CD4-positive, alpha-beta T cell treated with Interleukin-6 at 100 ng/mL for 8 hours (primary cell): ENCODE results near the gene PRKAR1B.
"Not testable (repeated sequence)": the region's sequence is repeated elsewhere in the genome, so short reads cannot be mapped to it uniquely, and the experiment has no call there.

Source experiments
- DNase-seq: peaks from one replicate; pipeline ENCODE4 v3.0.0-alpha.2; 2020; ENCODE audit warnings: mixed read lengths, low spot score

Gene PRKAR1B

DNA sequence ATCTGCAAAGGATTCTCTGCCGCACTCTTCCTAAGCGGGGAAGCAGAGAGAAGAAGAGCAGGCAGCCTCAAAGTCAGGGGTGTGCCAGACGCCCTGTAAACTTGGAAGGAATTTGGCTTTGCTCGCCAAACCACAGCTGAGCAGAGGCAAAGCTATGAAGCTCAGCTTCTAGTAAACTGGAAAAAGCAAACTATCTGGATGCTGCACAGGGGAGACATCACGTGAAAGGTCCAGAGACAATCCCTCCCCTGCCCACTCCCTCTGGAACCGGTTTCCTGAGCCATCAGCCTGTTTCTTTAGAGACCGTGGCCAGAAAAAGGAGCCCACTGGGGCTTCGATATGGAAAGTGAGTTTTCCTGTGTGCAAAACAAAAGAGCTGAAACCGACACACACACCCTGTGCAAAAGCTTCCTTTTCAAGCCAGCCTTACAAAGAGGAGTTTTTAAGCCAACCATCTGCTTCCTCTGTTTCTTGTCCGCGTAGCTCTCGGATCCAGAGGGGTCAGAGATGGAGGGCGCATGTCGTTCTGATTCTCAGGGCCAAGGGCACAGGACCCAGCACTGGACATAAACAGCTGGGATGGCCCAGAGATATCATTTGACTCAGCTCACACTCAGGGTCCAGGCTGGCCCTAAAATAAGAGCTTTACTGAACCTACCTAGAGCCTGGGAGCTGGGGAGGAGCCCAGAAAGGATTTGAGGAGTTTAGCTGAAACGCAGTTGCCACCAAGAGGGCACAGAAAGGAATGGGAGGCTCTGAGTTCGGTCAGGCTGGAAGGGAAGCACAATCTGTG, 58.7 kb downstream of the PRKAR1B start:
- DNase-seq, result no peak

GRCh38 chr7:666454-667292, 60.4 kb downstream of the PRKAR1B start:
- DNase-seq, result no peak

GRCh38 chr7:665736-666453, 61.2 kb downstream of the PRKAR1B start:
- no peak for DNase-seq

DNA sequence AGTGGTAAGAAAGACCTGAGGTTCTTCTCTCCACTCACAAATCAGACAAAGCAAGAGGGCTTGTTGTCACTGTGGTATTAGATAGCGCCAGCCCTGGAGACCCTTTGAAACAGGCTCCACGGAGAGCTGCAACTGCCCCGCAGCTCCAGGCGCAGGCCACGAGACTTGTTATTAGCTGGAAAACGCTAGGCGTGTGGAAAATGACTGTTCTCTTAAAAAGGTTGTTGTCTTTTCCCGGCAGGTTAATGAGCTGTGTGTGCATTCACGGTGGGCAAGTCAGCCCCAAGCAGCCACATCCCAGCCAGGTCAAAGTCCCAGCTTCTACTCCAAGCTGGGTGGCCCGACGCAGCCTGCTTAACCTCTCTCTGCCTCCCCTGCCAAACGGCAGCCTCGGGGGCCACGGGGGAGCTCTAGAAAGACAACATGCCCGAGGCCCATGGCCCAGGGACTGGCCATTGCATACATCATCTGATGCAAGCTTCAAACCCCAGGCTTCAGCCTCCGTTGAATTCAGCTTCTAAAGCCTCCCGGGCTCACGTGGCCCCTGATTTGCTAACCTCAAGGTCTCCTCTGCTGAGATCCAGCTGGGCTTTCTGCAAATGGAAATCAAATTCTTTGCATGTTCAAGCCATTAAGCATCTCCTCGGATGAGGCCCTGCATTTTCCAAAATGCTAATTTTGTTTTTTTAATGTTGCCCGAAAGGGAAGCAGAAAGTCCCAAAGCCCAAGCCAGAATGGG, 61.9 kb downstream of the PRKAR1B start:
- no peak for DNase-seq

GRCh38 chr7:664402-664775, 62.7 kb downstream of the PRKAR1B start:
- DNase-seq, result no peak

DNA sequence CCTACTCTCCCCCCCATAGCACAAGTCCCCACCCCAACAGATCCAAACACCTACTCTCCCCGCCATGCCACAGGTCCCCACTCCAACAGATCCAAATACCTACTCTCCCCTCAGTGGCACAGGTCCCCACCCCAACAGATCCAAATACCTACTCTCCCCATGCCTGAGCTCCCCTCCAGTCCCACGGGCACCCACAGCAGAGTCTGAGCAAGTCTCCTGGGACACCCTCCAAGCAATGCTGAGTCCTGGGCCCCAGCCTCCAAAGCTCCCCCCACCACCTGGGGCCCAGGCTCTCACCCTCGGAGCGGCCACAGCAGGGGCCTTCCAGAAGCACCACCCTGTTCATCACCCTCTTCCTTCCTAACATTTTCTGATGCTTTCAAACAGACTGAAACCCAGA, 64.5 kb downstream of the PRKAR1B start:
- no peak for DNase-seq

DNA sequence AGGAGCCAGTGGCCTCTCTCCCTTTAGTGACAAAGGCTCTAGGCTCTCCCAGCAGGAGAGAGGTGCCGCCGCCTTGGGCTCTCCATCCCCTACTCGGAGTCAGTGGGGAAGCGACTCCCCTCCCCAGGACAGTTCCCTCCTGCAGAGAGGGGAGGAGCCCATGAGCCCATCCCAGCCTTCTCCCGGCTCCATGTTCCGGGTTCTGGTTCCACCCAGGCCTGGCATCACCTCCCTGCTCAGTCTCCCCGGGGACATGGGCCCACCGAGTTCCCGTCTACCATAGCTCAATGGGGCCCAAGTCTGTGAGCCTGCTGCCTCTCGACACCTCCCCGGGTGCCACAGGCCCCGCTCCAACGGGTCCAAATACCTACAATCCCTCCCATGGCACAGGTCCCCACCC, 67.1 kb downstream of the PRKAR1B start:
- DNase-seq, result no peak

GRCh38 chr7:659306-659847, 67.7 kb downstream of the PRKAR1B start:
- DNase-seq, result no peak

- no peak for DNase-seq
These were observed 69.4 kb downstream of the PRKAR1B start for GRCh38 chr7:657565-658119.

DNA sequence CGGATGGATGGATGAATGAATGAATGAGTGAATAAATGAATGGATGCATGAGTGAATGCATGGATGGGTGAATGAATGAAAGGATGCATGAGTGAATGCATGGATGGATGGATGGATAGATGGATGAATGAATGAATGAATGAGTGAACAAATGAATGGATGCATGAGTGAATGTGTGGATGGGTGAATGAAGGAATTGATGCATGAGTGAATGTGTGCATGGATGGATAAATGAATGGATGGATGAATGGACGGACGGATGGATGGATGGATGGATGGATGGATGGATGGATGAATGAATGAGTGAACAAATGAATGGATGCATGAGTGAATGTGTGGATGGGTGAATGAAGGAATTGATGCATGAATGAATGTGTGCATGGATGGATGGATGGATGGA, 70.1 kb downstream of the PRKAR1B start:
- not testable (repeated sequence) for DNase-seq

DNA sequence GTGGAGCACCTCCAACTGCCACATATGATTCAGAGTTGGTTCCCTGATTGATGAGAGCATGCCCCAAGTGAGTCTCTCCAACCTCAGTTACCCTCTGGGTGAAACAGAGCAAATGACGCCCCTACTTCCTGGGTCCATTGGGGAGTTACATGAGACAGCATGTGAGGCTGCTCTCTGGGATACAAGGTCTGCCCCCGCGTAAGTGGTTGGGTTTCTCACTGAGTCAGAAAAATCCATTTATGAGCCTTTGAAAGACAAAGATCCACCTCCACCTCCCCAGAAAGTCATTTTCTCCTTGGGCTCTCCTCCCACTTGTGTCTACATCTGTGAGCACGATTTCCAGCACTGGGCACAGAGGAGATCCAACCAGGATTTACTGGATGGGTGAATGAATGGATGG, 71.3 kb downstream of the PRKAR1B start:
- DNase-seq, result no peak

DNA sequence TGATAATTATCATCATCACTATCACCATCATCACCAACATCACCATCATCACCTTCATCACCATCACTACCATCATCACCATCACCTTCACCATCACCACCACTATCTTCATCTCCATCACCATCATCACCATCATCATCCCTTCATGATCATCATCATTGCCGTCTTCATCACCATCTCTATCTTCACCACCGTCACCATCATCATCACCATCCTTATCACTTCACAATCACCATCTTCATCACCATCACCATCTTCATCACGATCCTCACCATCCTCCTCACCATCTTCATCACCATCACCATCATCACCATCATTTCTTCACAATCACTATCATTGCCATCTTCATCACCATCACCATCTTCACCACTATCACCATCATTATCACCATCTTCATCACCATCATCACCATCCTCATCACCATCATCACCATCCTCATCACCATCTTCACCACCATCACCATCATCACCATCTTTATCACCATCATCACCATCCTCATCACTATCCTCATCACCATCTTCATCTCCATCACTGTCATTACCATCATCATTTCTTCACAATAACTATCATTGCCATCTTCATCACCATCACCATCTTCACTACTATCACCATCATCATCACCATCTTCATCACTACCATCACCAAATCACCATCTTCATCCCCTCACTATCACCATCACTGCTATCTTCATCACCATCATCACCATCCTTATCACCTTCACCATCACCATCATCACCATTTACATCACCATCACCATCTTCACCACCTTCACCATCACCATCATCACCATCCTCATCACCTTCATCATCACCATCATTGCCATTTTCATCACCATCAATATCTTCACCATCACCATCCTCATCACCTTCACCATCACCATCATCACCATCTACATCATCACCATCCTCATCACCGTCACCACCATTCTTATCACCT, 73.0 kb downstream of the PRKAR1B start:
- no peak for DNase-seq

GRCh38 chr7:652881-653280, 74.2 kb downstream of the PRKAR1B start:
- no peak for DNase-seq

DNA sequence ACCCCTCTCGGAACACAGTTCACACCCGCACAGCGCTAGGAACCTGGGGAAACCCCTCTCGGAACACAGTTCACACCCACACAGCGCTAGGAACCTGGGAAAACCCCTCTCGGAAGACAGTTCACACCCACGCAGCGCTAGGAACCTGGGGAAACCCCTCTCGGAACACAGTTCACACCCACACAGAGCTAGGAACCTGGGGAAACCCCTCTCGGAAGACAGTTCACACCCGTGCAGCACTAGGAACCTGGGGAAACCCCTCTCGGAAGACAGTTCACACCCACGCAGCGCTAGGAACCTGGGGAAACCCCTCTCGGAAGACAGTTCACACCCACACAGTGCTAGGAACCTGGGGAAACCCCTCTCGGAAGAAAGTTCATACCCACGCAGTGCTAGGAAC, 74.9 kb downstream of the PRKAR1B start:
- DNase-seq, result not testable (repeated sequence)

- no peak for DNase-seq
These were observed 75.9 kb downstream of the PRKAR1B start for GRCh38 chr7:651032-651728.

DNA sequence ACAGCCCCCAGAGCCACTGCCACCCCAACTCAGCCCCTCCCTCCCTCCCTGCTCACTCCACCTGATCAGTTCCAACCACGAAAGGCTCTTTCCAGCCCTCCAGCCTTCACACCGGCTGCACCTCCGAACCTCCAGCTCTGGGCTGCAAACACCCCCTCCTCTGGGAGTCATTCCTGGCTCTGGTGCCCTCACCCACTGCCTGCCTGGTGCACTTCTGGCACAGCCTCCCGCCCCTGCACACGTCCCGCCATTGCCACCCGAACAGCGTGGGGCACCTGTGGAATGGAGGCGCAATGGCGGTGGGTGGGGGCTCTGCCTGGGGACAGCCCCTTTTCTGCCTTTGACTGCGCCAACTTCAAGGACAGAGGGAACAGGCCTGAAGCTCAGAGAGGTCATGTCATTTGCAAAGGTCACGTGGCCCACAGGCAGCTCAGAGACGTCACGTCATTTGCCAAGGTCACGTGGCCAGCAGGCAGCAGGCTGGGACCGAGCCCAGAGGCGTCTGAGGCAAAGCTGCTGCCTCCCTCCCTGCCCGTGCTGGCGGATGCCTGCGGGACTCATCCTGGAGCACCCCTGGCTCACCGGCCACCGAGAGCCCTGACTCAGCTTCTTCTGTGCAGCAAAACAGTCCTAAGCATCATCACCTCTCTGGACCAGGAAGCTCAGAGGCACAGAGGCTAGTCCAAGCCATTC, 76.6 kb downstream of the PRKAR1B start:
- no peak for DNase-seq

DNA sequence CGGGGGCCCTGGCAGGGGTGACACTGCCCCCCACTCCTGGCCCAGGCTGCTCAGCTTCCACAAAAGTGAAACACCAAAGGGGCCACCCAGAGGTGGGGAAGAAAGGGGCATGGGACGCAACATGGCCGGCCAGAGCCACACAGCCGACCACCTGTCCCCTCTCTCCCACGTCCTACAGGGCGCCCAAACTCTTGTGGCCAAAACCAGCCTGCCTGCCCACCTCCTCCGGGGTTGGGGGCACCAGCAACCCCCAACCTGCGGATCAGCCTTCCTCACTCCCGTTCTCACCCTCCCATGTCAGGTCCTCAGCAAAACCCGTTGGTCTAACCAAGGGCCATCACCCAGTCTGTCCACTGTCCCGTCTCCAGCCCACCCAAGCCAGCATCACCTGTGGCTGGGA, 80.1 kb downstream of the PRKAR1B start:
- no peak for DNase-seq

GRCh38 chr7:646487-646886, 80.6 kb downstream of the PRKAR1B start:
- DNase-seq, result no peak

DNA sequence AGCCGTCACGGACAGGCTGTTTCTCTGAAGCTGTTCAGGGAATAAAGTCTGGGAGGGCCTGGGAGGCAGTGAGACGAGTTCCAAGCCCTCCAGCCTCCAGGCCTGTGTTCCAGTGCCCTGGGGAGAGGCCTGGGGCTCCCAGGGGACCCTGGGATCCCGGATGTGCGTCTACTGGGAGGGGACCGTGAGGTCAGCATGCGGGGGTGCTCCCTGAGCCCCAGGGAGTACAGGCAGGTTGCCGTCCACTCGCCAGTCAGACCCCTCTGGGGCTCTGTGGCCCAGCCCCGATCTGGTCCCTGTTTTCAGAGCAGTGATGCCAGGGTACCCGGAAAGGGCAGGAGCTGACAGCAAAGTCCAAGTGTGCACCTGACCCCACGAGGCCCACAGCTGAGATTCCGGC, 81.5 kb downstream of the PRKAR1B start:
- DNase-seq, result no peak
